SU-DHL-6 (cell line): ENCODE results near the gene ARL15.

Experiments
- H2AFZ ChIP-seq: fragments of 200-600 bp; sonication (generic); 2 replicates; pipeline ENCODE4 v1.6.1; 2014; ENCODE audit warnings: low read depth, mild to moderate bottlenecking, moderate library complexity, mixed read lengths, antibody characterized with exemption, low read length; ENCODE audit not compliant: severe bottlenecking
- H3F3A ChIP-seq: fragments of 200-600 bp; shearing (Covaris generic); 2 replicates; pipeline ENCODE4 v1.6.0; 2016; ENCODE audit warnings: antibody characterized with exemption, mild to moderate bottlenecking; ENCODE audit not compliant: insufficient read depth
- H3K27ac ChIP-seq: fragments of 200-600 bp; sonication (generic); 2 replicates; pipeline ENCODE4 v1.5.1; 2016; ENCODE audit warnings: low read depth, mild to moderate bottlenecking, low read length, moderate library complexity, mixed read lengths
- H3K27me3 ChIP-seq: fragments of 200-600 bp; sonication (generic), shearing (Covaris generic); 2 replicates; pipeline ENCODE4 v1.6.0; 2014; ENCODE audit warnings: mild to moderate bottlenecking, low read length
- H3K36me3 ChIP-seq: fragments of 200-600 bp; sonication (generic); 2 replicates; pipeline ENCODE4 v1.6.1; 2014; ENCODE audit warnings: mild to moderate bottlenecking, low read length, mixed read lengths
- H3K4me2 ChIP-seq: fragments of 300-600, 200-600 bp; shearing (Covaris generic), sonication (generic); 2 replicates; pipeline ENCODE4 v1.6.0; 2014; ENCODE audit warnings: low read length, low read depth, mild to moderate bottlenecking; ENCODE audit not compliant: poor library complexity, severe bottlenecking
- H3K4me3 ChIP-seq: fragments of 200-600 bp; sonication (generic); 2 replicates; pipeline ENCODE4 v1.5.1; 2014; ENCODE audit warnings: antibody characterized with exemption, low read length, mild to moderate bottlenecking, mixed read lengths; ENCODE audit not compliant: insufficient read depth, poor library complexity, severe bottlenecking
- H3K79me2 ChIP-seq: fragments of 200-600 bp; sonication (generic); 2 replicates; pipeline ENCODE4 v1.6.1; 2014; ENCODE audit warnings: mild to moderate bottlenecking, low read length, moderate library complexity; ENCODE audit not compliant: insufficient read depth
- H3K9ac ChIP-seq: fragments of 200-600 bp; sonication (generic); 2 replicates; pipeline ENCODE4 v1.7.0; 2014; ENCODE audit warnings: mild to moderate bottlenecking, low read length
- H3K9me2 ChIP-seq: fragments of 200-600 bp; sonication (generic); replicated peaks from 2 replicates; pipeline ENCODE4 v1.6.1; 2014; ENCODE audit warnings: low read length; ENCODE audit not compliant: insufficient read depth
- H3K9me3 ChIP-seq: fragments of 200-600 bp; sonication (generic); 2 replicates; pipeline ENCODE4 v1.6.1; 2014; ENCODE audit warnings: low read length, mixed read lengths; ENCODE audit not compliant: insufficient read depth
- H4K20me1 ChIP-seq: fragments of 200-600 bp; sonication (generic); 2 replicates; pipeline ENCODE4 v1.6.1; 2014; ENCODE audit warnings: low read depth, mild to moderate bottlenecking, antibody characterized with exemption, low read length, moderate library complexity, mixed read lengths
- EZH2phosphoT487 ChIP-seq: fragments of 200-600 bp; sonication (generic), shearing (Covaris generic); conservative IDR thresholded peaks from 2 replicates; pipeline ENCODE4 v1.6.1; 2018; ENCODE audit warnings: mild to moderate bottlenecking, antibody characterized with exemption, low read length, moderate library complexity, mixed read lengths
- TF ChIP-seq, protein P1 (sequence below): fragments of 200-600 bp; sonication (generic); IDR thresholded peaks from one replicate; pipeline ENCODE4 v1.5.1; 2017; ENCODE audit warnings: antibody characterized with exemption, mild to moderate bottlenecking, low read length, moderate library complexity; ENCODE audit not compliant: insufficient read depth, poor library complexity, severe bottlenecking

Gene ARL15

GRCh38 chr5:54324651-54325271, 14.4 kb upstream of the ARL15 start:
- H3K4me2 ChIP-seq: no peak overlapping the region

GRCh38 chr5:54323495-54323894, 13.1 kb upstream of the ARL15 start:
- Histone ChIP-seq H3K36me3 (no peaks in the 10 kb centered on the region), H3K9me2 (no peaks in the 10 kb centered on the region), H2AFZ (no peak overlapping the region), H3K79me2 (no peaks in the 10 kb centered on the region), H4K20me1 (no peaks in the 10 kb centered on the region), H3K9ac (no peak overlapping the region), H3F3A (no peaks in the 10 kb centered on the region), H3K9me3 (no peaks in the 10 kb centered on the region), H3K27ac (no peak overlapping the region), H3K4me3 (no peak overlapping the region), H3K27me3 (no peaks in the 10 kb centered on the region), H3K4me2 (no peak overlapping the region)
- no peak for TF ChIP-seq EZH2phosphoT487
- TF ChIP-seq, protein P1, sequence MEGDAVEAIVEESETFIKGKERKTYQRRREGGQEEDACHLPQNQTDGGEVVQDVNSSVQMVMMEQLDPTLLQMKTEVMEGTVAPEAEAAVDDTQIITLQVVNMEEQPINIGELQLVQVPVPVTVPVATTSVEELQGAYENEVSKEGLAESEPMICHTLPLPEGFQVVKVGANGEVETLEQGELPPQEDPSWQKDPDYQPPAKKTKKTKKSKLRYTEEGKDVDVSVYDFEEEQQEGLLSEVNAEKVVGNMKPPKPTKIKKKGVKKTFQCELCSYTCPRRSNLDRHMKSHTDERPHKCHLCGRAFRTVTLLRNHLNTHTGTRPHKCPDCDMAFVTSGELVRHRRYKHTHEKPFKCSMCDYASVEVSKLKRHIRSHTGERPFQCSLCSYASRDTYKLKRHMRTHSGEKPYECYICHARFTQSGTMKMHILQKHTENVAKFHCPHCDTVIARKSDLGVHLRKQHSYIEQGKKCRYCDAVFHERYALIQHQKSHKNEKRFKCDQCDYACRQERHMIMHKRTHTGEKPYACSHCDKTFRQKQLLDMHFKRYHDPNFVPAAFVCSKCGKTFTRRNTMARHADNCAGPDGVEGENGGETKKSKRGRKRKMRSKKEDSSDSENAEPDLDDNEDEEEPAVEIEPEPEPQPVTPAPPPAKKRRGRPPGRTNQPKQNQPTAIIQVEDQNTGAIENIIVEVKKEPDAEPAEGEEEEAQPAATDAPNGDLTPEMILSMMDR: no peak

More at GRCh38 chr5:54324651-54325271, 14.4 kb upstream of the ARL15 start:
- no peaks in the 10 kb centered on the region for H3K27me3 ChIP-seq
- H3K9me2 ChIP-seq: no peaks in the 10 kb centered on the region
- no peak overlapping the region for H3K27ac ChIP-seq
- H3K9me3 ChIP-seq: no peaks in the 10 kb centered on the region
- TF ChIP-seq, protein P1: no peak
- TF ChIP-seq EZH2phosphoT487: no peak
- H4K20me1 ChIP-seq: no peaks in the 10 kb centered on the region
- H2AFZ ChIP-seq: no peak overlapping the region
- no peaks in the 10 kb centered on the region for H3K79me2 ChIP-seq
- H3K9ac ChIP-seq: no peak overlapping the region
- H3F3A ChIP-seq: no peaks in the 10 kb centered on the region
- H3K36me3 ChIP-seq: no peaks in the 10 kb centered on the region
- no peak overlapping the region for H3K4me3 ChIP-seq

- H4K20me1 ChIP-seq: no peaks in the 10 kb centered on the region
- no peaks in the 10 kb centered on the region for H3K79me2 ChIP-seq
- no peak overlapping the region for H2AFZ ChIP-seq
- H3K9me2 ChIP-seq: no peaks in the 10 kb centered on the region
- H3K4me3 ChIP-seq: no peak overlapping the region
- no peak for TF ChIP-seq EZH2phosphoT487
- TF ChIP-seq, protein P1: no peak
- no peaks in the 10 kb centered on the region for H3K36me3 ChIP-seq
- H3K27ac ChIP-seq: no peak overlapping the region
- no peak overlapping the region for H3K9ac ChIP-seq
- no peak overlapping the region for H3K4me2 ChIP-seq
- no peaks in the 10 kb centered on the region for H3K9me3 ChIP-seq
- no peaks in the 10 kb centered on the region for H3F3A ChIP-seq
- no peaks in the 10 kb centered on the region for H3K27me3 ChIP-seq
Observed at GRCh38 chr5:54320256-54320655, 9.9 kb upstream of the ARL15 start.
